Measurements from ENCODE around the gene IGSF3. TPM values are rescaled to one million over a fixed set of nuclear protein-coding genes. Genes with fewer than 3 reads are reported as not detected.

IGSF3 gene
- total and polyA plus RNA-seq, 2 of the 13 experiments (the other 11 are each of a cell fraction or from before 2014, with no cell fraction given): 0.11 to 0.16 TPM

GRCh38 chr1:116585886-116586285 lies 81.6 kb downstream of the IGSF3 start (continued):
- TF ChIP-seq MXD1 (CRISPR knock-in tag; IDR thresholded peaks at IDR 0.05): no peak
- no peak for TF ChIP-seq LRRFIP1 (CRISPR knock-in tag; conservative IDR thresholded peaks at IDR 0.05)

- H2AFZ ChIP-seq (ENCODE audit: low read length): no peak overlapping the region
- DNase-seq (ENCODE audit: low spot score) (no peak), FAIRE-seq (no peak), ATAC-seq (no peak)
- no peak overlapping the region for H3K4me3 ChIP-seq (replicated peaks in 1 of 3; ENCODE audit: insufficient read depth in 1 of 3, low read depth in 2 of 3, low read length in 3 of 3)
- no peak overlapping the region for H3K9ac ChIP-seq (ENCODE audit: insufficient read depth, low read depth, low read length)
- H3K27me3 ChIP-seq (ENCODE audit: control insufficient read depth in 1 of 2, insufficient read depth in 2 of 2, low read length in 2 of 2): no peaks in the 10 kb centered on the region; a peak in 2 of 5 replicates
- CTCF ChIA-PET (ENCODE audit: low intra/inter-chr PET ratio, low total read pairs): no interaction called here
- H3K27ac ChIP-seq (ENCODE audit: extremely low read length, insufficient read depth, low read length): no peak overlapping the region
- no TSS peak for BruUV-seq (replicated peaks)
- in situ Hi-C loops (cut with HindIII; ENCODE audit: extremely low pct_ligation_motif_present, low pct_unique_long_range_greater_than_20kb) (loop anchor here (10.0 kb wide), 1 partner anchor 473 kb away; no protein-coding TSS in a partner anchor), intact Hi-C loops (cut with micrococcal nuclease; ENCODE audit: unreplicated experiment) (no loop called here)
- POLR2A ChIA-PET: no interaction called here
- H3K4me2 ChIP-seq (ENCODE audit: low read depth, low read length): no peak overlapping the region
- no peaks in the 10 kb centered on the region for H3K79me2 ChIP-seq (ENCODE audit: insufficient read depth, low read length)
- H3K9me3 ChIP-seq (ENCODE audit: low read length): no peaks in the 10 kb centered on the region
- WGBS (ENCODE audit: low lambda C conversion rate): 73% methylated on average over 2 of the region's 3 CpGs
- H4K20me1 ChIP-seq (ENCODE audit: insufficient read depth, low read length): no peaks in the 10 kb centered on the region
- H3K4me1 ChIP-seq (ENCODE audit: insufficient read depth, low read length): no peaks in the 10 kb centered on the region; the same call in 1 of the 2 replicates
- no peaks in the 10 kb centered on the region for H3K36me3 ChIP-seq (replicated peaks in 1 of 2; ENCODE audit: control insufficient read depth in 1 of 2, insufficient read depth in 2 of 2, low read length in 2 of 2)
- TF ChIP-seq ZNF619 (CRISPR knock-in tag; IDR thresholded peaks at IDR 0.05) (no peak), DNMT1 (CRISPR knock-in tag; IDR thresholded peaks at IDR 0.05) (no peak), IKZF4 (CRISPR knock-in tag; IDR thresholded peaks at IDR 0.05; ENCODE audit: borderline replicate concordance, low read depth, not compliant biosample characterization) (no peak), NR3C1 (CRISPR knock-in tag; IDR thresholded peaks at IDR 0.05) (no peak), ZNF674 (CRISPR knock-in tag; IDR thresholded peaks at IDR 0.05; ENCODE audit: low read depth) (no peak), LRRFIP1 (CRISPR knock-in tag; conservative IDR thresholded peaks at IDR 0.05) (no peak), ZNF512B (CRISPR knock-in tag; IDR thresholded peaks at IDR 0.05; ENCODE audit: borderline replicate concordance) (no peak)
These were observed 86.1 kb downstream of the IGSF3 start for GRCh38 chr1:116581323-116581885.
